ENCODE data around the gene NUP54.

NUP54 gene, protein sequence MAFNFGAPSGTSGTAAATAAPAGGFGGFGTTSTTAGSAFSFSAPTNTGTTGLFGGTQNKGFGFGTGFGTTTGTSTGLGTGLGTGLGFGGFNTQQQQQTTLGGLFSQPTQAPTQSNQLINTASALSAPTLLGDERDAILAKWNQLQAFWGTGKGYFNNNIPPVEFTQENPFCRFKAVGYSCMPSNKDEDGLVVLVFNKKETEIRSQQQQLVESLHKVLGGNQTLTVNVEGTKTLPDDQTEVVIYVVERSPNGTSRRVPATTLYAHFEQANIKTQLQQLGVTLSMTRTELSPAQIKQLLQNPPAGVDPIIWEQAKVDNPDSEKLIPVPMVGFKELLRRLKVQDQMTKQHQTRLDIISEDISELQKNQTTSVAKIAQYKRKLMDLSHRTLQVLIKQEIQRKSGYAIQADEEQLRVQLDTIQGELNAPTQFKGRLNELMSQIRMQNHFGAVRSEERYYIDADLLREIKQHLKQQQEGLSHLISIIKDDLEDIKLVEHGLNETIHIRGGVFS
- 45.8 to 97.0 (median 66.5) reads per million in 9 experiments for total RNA-seq

DNA sequence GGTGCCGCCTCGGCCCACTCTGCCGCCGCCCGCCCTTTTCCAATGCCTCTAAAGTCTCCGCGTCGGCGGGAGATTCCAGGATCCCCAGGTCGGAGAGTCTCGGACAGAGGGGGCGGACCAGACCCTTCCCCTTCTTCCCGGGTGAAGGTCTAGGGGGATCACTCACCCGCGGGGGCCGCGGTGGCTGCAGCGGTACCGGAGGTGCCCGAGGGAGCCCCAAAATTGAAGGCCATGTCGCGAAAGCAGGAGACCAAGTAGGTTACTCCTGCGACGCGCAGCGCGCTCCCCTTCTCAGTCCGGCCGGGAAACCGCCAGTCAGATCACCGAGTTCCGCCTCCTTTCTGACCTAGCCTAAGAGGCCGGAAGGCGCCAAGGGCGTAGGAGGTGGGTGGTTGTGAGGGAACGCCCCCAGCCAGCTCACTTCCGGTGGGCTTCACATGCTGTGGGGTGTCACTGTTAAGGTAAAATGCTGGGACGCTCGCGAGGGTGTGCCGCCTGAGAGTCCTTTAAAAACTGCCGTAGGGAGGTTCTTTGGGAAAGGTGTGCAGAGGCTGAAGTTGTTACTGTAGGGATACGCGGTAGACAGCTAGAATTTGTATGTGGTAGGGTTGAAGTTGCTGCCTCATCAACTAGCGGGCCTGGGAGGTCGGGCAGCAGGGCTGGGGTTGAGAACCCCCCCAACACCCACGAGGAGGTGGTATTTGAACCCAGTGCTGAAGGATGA is at the start of gene NUP54:
Gene NUP54, minus strand, starts transcription at position 256 of the 724 bp plus-strand sequence. Its CDS starts 23 bp downstream, at position 233.
- H3K4me1 Mint-ChIP-seq (ENCODE audit: low read depth in 2 of 2) = peaks cover 14 to 34% of the 10 kb centered on the region in 2 donors
- peaks cover 32% of the 10 kb centered on the region for H3K36me3 Mint-ChIP-seq (ENCODE audit: insufficient read depth)
- H3K27ac Mint-ChIP-seq = peak within 1 kb of the TSS; percentile 92 to 98
- peak; percentile 94 to 97 (median 95) for DNase-seq
- H3K4me3 Mint-ChIP-seq = peak within 1 kb of the TSS; percentile 94 to 97
- peak; percentile 97 for ATAC-seq (replicated peaks)
- H3K27me3 Mint-ChIP-seq = no peaks in the 10 kb centered on the region
- H3K9me3 Mint-ChIP-seq = no peaks in the 10 kb centered on the region

DNA sequence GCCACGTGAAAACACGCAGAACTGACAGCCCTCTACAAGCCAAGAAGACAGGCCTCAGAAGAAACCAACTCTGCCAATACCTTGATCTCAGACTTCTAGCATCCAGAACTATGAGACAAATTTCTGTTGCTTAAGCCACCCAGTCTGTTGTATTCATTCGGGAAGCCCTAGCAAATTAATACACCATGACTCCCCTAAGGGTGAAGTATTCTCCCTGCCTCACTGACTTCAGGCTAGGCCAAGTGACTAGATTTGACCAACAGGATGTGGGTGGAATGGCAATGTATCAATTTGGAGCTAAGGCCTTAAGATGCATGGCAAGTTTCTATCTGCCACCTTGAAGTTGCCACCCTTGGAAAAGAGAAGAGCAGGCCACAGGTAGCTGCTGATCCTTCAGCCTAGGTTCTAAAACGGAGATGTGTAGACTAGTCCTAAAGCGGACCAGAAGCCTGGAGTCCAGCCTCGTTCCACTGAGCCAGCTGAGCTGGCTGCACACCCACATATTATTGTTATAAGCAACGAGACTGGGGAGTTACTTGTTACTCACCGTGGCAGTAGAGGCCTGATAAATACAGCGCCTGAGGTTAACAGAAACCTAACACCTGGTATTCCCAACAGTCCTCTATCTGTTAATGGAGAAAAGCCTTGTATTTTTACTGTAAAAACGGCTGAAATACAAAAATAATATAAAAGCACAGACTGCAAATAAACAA is 49.0 kb upstream of the NUP54 start:
- Mint-ChIP-seq H3K27me3 (no peaks in the 10 kb centered on the region), H3K9me3 (no peaks in the 10 kb centered on the region), H3K36me3 (ENCODE audit: insufficient read depth) (peaks cover 20% of the 10 kb centered on the region), H3K27ac (no peak overlapping the region), H3K4me3 (no peak overlapping the region), H3K4me1 (ENCODE audit: low read depth in 2 of 2) (peaks cover 18 to 33% of the 10 kb centered on the region in 2 donors)
- no peak for ATAC-seq (replicated peaks)
- DNase-seq = no peak

DNA sequence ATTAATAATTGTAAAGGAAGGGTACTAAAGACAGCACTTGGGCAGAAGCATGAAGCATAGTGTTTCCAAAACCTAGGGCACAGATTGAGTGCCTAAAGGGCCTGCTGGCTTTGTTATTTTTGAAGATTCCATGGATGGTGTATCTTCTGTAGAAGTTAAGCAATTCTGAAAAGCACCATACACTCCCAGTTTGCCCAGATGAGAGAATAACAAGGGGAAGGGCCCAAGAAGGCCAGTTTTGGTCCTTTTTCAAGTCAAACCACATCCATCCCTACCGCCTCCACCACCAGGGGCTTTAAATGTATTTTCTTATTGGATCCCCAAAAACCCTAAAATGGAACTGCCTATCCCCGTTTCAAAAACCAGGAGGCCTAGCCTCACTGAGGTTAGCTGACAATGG is 48.2 kb upstream of the NUP54 start:
- no peaks in the 10 kb centered on the region for H3K27me3 Mint-ChIP-seq
- DNase-seq (no peak), ATAC-seq (replicated peaks) (no peak)
- H3K36me3 Mint-ChIP-seq (ENCODE audit: insufficient read depth) = peaks cover 20% of the 10 kb centered on the region
- no peaks in the 10 kb centered on the region for H3K9me3 Mint-ChIP-seq
- no peak overlapping the region for H3K27ac Mint-ChIP-seq
- H3K4me1 Mint-ChIP-seq (ENCODE audit: low read depth in 2 of 2) = peaks cover 18 to 40% of the 10 kb centered on the region in 2 donors
- H3K4me3 Mint-ChIP-seq = no peak overlapping the region

GRCh38 chr4:76195326-76195725 is 47.1 kb upstream of the NUP54 start:
- H3K27me3 Mint-ChIP-seq = no peaks in the 10 kb centered on the region
- peaks cover 13 to 36% of the 10 kb centered on the region in 2 donors for H3K4me1 Mint-ChIP-seq (ENCODE audit: low read depth in 2 of 2)
- peaks cover 20% of the 10 kb centered on the region for H3K36me3 Mint-ChIP-seq (ENCODE audit: insufficient read depth)
- H3K27ac Mint-ChIP-seq = no peak overlapping the region
- no peaks in the 10 kb centered on the region for H3K9me3 Mint-ChIP-seq
- no peak overlapping the region for H3K4me3 Mint-ChIP-seq
- DNase-seq (no peak), ATAC-seq (replicated peaks) (no peak)

DNA sequence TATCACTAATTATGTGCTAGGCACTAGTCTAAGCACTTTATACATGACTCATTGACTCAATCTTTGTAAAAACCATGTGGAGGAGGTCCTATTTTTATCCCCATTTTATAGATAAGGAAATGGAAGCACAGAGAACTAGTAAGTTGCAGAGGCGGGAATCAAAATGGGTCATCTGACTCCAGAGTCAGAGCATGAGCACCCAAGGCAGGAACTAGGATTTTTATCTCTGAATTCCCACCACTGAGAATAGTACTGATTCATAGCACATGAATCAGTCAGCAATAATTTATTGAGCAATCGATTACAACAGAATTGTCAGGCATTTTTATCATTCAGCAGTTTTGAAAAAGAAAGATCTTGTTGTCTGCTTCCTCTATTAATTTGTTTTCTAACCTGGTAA is 46.1 kb upstream of the NUP54 start:
- no peaks in the 10 kb centered on the region for H3K9me3 Mint-ChIP-seq
- peaks cover 16% of the 10 kb centered on the region for H3K36me3 Mint-ChIP-seq (ENCODE audit: insufficient read depth)
- no peak overlapping the region for H3K4me3 Mint-ChIP-seq
- no peaks in the 10 kb centered on the region for H3K27me3 Mint-ChIP-seq
- ATAC-seq (replicated peaks) = no peak
- H3K4me1 Mint-ChIP-seq (ENCODE audit: low read depth in 2 of 2) = peaks cover 6 to 29% of the 10 kb centered on the region in 2 donors
- no peak for DNase-seq
- peak overlapping the region in 1 of 2 donors; percentile 32 for H3K27ac Mint-ChIP-seq

- no peak for ATAC-seq (replicated peaks)
- Mint-ChIP-seq H3K4me3 (no peak overlapping the region), H3K36me3 (ENCODE audit: insufficient read depth) (peaks cover 15% of the 10 kb centered on the region), H3K4me1 (ENCODE audit: low read depth in 2 of 2) (peaks cover 3 to 20% of the 10 kb centered on the region in 2 donors), H3K9me3 (no peaks in the 10 kb centered on the region), H3K27ac (no peak overlapping the region), H3K27me3 (no peaks in the 10 kb centered on the region)
- no peak for DNase-seq
These were observed 44.0 kb upstream of the NUP54 start for GRCh38 chr4:76192236-76192635.

DNA sequence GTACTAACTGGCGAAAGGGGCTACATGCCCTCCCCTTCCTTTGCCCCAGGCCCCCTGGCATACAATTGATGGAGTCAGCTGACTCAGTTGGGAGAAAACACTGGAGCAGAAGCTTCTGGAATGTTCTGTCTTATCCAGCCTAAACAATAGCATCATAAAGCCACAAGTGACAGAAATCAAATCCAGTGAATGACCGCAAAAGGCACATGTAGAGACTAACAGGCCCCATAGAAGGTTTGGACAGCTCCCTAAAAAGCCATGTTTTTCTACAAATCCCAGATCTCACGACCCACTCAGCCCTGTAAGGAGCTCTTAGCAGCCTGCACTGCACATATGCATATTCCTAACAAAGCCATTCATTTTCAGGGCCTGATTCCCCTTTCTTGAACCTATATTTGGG is 40.4 kb upstream of the NUP54 start:
- no peak for DNase-seq
- peaks cover 8 to 12% of the 10 kb centered on the region in 2 donors for H3K4me1 Mint-ChIP-seq (ENCODE audit: low read depth in 2 of 2)
- peak overlapping the region; percentile 44 to 70 for H3K27ac Mint-ChIP-seq
- H3K27me3 Mint-ChIP-seq = no peaks in the 10 kb centered on the region
- no peaks in the 10 kb centered on the region for H3K9me3 Mint-ChIP-seq
- H3K36me3 Mint-ChIP-seq (ENCODE audit: insufficient read depth) = peaks cover 12% of the 10 kb centered on the region
- no peak overlapping the region for H3K4me3 Mint-ChIP-seq
- no peak for ATAC-seq (replicated peaks)

DNA sequence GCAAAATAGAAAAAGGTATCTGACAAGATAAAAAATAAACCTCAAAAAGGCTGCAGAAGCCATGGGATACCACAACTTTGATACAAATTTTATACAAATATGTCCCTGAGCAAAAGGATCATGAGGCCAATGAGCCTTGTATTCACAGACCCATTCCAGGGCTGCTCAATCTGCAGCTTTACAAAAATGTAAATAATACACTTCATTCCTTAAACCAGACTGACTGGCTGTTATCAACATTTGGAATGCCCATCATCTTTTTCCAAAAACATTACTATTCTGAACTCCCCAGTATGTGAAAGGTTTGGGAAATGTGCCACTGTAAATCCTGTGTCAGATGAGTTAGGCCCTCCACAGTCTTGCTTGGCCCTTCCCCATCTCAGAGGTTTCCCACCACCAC is 40.0 kb upstream of the NUP54 start:
- H3K27me3 Mint-ChIP-seq = no peaks in the 10 kb centered on the region
- H3K36me3 Mint-ChIP-seq (ENCODE audit: insufficient read depth) = peaks cover 7% of the 10 kb centered on the region
- peak overlapping the region; percentile 44 to 70 for H3K27ac Mint-ChIP-seq
- H3K4me1 Mint-ChIP-seq (ENCODE audit: low read depth in 2 of 2) = peaks cover 8 to 12% of the 10 kb centered on the region in 2 donors
- DNase-seq (no peak), ATAC-seq (replicated peaks) (no peak)
- no peak overlapping the region for H3K4me3 Mint-ChIP-seq
- no peaks in the 10 kb centered on the region for H3K9me3 Mint-ChIP-seq

DNA sequence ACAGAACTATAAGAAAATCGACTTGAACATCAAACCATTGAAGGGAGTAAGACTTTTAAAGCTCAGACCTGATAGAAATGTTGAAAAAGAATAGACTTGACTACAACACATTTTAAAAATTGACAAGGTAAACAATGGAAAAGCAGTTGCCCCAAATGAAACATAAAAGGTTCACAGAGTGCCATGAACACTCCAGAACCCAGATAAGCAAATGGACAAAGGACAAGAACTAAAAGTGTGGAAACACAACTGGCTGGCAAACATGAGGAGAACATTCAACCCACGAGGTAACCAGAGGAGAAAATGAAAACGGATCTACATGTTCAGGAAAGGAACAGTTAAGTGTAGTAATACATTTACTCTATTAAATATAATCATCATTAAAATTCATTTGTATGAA is 39.0 kb upstream of the NUP54 start:
- H3K27ac Mint-ChIP-seq = no peak overlapping the region
- DNase-seq = no peak
- no peak overlapping the region for H3K4me3 Mint-ChIP-seq
- H3K4me1 Mint-ChIP-seq (ENCODE audit: low read depth in 2 of 2) = peaks cover 8 to 12% of the 10 kb centered on the region in 2 donors
- no peaks in the 10 kb centered on the region for H3K27me3 Mint-ChIP-seq
- H3K9me3 Mint-ChIP-seq = no peaks in the 10 kb centered on the region
- ATAC-seq (replicated peaks) = no peak
- H3K36me3 Mint-ChIP-seq (ENCODE audit: insufficient read depth) = no peaks in the 10 kb centered on the region

DNA sequence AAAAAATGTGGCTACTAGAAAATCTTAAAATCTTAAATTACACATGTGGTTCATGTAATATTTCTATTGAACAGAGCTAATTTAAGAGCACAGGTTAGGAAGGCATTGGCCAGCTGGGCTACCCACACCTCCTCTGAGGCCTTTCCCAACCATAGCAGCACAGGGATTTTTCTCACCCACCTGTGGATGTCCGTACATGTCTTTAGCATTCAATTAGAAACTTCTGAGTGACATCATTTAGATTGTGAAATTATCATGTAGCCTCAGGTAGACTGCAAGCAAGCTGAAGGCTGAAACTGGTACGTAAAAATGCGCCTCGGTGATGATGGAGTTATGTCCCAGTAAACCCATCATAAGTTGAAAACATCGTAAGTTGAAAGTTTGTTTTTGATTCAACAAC is 34.3 kb upstream of the NUP54 start:
- no peak overlapping the region for H3K4me3 Mint-ChIP-seq
- no peaks in the 10 kb centered on the region for H3K27me3 Mint-ChIP-seq
- H3K36me3 Mint-ChIP-seq (ENCODE audit: insufficient read depth) = peaks cover 5% of the 10 kb centered on the region
- peak overlapping the region in 1 of 2 donors; percentile 20 for H3K27ac Mint-ChIP-seq
- H3K4me1 Mint-ChIP-seq (ENCODE audit: low read depth in 2 of 2) = peaks cover under 1 to 8% of the 10 kb centered on the region in 2 donors
- no peaks in the 10 kb centered on the region for H3K9me3 Mint-ChIP-seq
- no peak for DNase-seq
- ATAC-seq (replicated peaks) = no peak

- peaks cover 4 to 9% of the 10 kb centered on the region in 2 donors for H3K4me1 Mint-ChIP-seq (ENCODE audit: low read depth in 2 of 2)
- no peak overlapping the region for H3K27ac Mint-ChIP-seq
- no peak overlapping the region for H3K4me3 Mint-ChIP-seq
- no peaks in the 10 kb centered on the region for H3K27me3 Mint-ChIP-seq
- H3K9me3 Mint-ChIP-seq = no peaks in the 10 kb centered on the region
- H3K36me3 Mint-ChIP-seq (ENCODE audit: insufficient read depth) = peaks cover 11% of the 10 kb centered on the region
- DNase-seq (peak; percentile 78 to 82 (median 79)), ATAC-seq (replicated peaks) (peak; percentile 94)
These were observed 31.5 kb upstream of the NUP54 start for GRCh38 chr4:76179398-76180318.

DNA sequence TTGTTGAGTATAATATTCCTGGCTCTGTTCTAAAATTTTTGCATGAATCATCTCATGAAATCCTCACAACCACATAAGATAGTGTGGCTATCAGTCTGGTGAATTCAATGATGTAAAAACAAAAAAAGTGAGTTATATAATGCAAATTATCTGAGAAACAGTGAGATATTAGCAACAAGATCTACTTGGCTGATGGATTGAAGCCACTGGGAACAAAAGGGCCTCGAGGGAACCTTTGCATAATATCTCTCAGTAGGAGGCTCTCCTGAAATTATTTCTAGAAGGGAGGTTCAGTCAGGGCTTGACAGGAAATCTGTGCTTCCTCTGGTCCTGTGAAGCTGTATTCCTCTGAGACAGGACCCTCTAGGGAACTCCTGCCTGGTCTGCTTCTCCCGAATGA is 30.1 kb upstream of the NUP54 start:
- Mint-ChIP-seq H3K9me3 (no peaks in the 10 kb centered on the region), H3K27ac (no peak overlapping the region), H3K4me3 (no peak overlapping the region), H3K36me3 (ENCODE audit: insufficient read depth) (peaks cover 20% of the 10 kb centered on the region), H3K4me1 (ENCODE audit: low read depth in 2 of 2) (peaks cover 0 to 9% of the 10 kb centered on the region in 2 donors), H3K27me3 (no peaks in the 10 kb centered on the region)
- DNase-seq (no peak), ATAC-seq (replicated peaks) (no peak)

All from effector memory CD8-positive, alpha-beta T cell (primary cell).